Gastrocnemius medialis (tissue), 4 donors: ENCODE data around the gene FAN1. TPM values are rescaled to one million over a fixed set of nuclear protein-coding genes. Genes with fewer than 3 reads are reported as not detected.

Experiments
- ATAC-seq, 2 donors: fragments of 150-250 bp; one replicate each; pipeline ENCODE4 v1.9.1; 2016
- DNase-seq, 2 donors: peaks; one replicate each; pipeline ENCODE4 v3.0.0-alpha.2; 2019
- H3K27ac ChIP-seq, 4 donors: fragments of 200-600 bp; sonication (generic); 1 replicate in 1 of 4; 2 replicates in 3 of 4; pipeline ENCODE4 v1.5.1; 2016 to 2018; ENCODE audit warnings: mild to moderate bottlenecking in 2 of 4, moderate library complexity in 1 of 4
- H3K27me3 ChIP-seq, 3 donors: fragments of 200-600 bp; sonication (generic) in 2 of 3; 1 replicate in 1 of 3; 2 replicates in 2 of 3; pipeline versions ENCODE4 v1.5.1 to v1.6.0; 2016 to 2019; ENCODE audit warnings: mild to moderate bottlenecking in 1 of 3, moderate library complexity in 1 of 3
- H3K36me3 ChIP-seq, 2 donors: fragments of 200-600 bp; sonication (generic) in 1 of 2; one replicate each; pipeline ENCODE4 v1.5.1; 2017 to 2018
- H3K4me1 ChIP-seq, 2 donors: fragments of 200-600 bp; sonication (generic) in 1 of 2; one replicate each; pipeline ENCODE4 v1.5.1; 2016 to 2017; ENCODE audit warnings: mild to moderate bottlenecking in 2 of 2
- H3K4me3 ChIP-seq, 4 donors: fragments of 200-600 bp; sonication (generic) in 3 of 4; 1 replicate in 1 of 4; 2 replicates in 3 of 4; pipeline ENCODE4 v1.5.1; 2016 to 2019; ENCODE audit warnings: mild to moderate bottlenecking in 2 of 4
- H3K9me3 ChIP-seq, 3 donors: fragments of 200-600 bp; sonication (generic) in 2 of 3; 1 replicate in 1 of 3; 2 replicates in 2 of 3; pipeline ENCODE4 v1.5.1; 2016 to 2019
- POLR2A ChIP-seq, 2 donors: fragments of 450-650 bp; IDR thresholded peaks; one replicate each; pipeline ENCODE4 v1.6.1; 2017; ENCODE audit warnings: antibody characterized with exemption in 2 of 2, mild to moderate bottlenecking in 2 of 2, moderate library complexity in 2 of 2
- in situ Hi-C, 4 donors: fragments of 200-750 bp; cut with MboI; loops; one replicate each; pipeline versions ENCODE4 v1.15.0 to v1.8.0; 2017; ENCODE audit warnings: low sequenced_read_pairs in 4 of 4
- intact Hi-C: fragments of 100-400 bp; cut with DNase I; formaldehyde crosslinking; loops from one replicate; pipeline ENCODE4 v1.15.1; 2023; ENCODE audit warnings: low total_unique reads
- total RNA-seq, 4 donors: library from RNA; depleted of rRNA; stranded (reverse); fragments of >200 nt; gene quantifications; one replicate each; pipeline versions ENCODE4 v1.1.0 to v1.2.3, GENCODE V29; 2016
- TF ChIP-seq, protein P1 (sequence below), 5 experiments: fragments of 450-650 bp in 3 of 5; fragments of 200-600 bp in 2 of 5; sonication (generic) in 2 of 5; IDR thresholded peaks in 4 of 5; conservative IDR thresholded peaks in 1 of 5; 1 replicate in 4 of 5; 2 replicates in 1 of 5; pipeline ENCODE4 v1.5.1; 2016 to 2019; ENCODE audit warnings: antibody characterized with exemption in 5 of 5, mild to moderate bottlenecking in 3 of 5, moderate library complexity in 3 of 5

FAN1 gene
- total RNA-seq, 4 donors from 2014 or later, result 20.0 to 27.5 (median 25.3) TPM

DNA sequence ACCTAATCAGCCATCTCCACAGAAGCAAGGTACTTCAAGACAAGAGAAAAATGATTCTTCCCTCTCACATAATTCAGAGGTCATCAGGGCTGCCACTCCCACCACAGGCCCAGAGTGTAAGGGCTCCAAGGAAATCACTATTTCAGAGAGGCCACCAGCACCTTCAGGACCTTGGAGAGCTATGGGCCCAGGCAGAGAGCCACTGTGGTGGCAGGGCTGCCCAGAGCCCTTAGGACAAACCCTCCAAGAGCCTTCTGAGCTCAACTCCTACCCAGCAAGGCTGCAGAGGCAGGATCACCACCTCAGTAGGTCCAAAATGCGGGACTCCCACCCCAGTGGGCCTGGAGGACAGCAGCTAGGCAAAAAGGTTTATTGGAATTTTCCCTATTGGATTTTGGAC lies 17.9 kb upstream of the FAN1 start:
- no peak for TF ChIP-seq POLR2A (IDR thresholded peaks at IDR 0.05)
- TF ChIP-seq, protein P1, sequence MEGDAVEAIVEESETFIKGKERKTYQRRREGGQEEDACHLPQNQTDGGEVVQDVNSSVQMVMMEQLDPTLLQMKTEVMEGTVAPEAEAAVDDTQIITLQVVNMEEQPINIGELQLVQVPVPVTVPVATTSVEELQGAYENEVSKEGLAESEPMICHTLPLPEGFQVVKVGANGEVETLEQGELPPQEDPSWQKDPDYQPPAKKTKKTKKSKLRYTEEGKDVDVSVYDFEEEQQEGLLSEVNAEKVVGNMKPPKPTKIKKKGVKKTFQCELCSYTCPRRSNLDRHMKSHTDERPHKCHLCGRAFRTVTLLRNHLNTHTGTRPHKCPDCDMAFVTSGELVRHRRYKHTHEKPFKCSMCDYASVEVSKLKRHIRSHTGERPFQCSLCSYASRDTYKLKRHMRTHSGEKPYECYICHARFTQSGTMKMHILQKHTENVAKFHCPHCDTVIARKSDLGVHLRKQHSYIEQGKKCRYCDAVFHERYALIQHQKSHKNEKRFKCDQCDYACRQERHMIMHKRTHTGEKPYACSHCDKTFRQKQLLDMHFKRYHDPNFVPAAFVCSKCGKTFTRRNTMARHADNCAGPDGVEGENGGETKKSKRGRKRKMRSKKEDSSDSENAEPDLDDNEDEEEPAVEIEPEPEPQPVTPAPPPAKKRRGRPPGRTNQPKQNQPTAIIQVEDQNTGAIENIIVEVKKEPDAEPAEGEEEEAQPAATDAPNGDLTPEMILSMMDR (IDR thresholded peaks at IDR 0.05 in 4 of 5, conservative IDR thresholded peaks at IDR 0.05 in 1 of 5), result no peak
- no peaks in the 10 kb centered on the region for H3K27me3 ChIP-seq
- in situ Hi-C loops (loop anchor here in 3 of 4 donors (25.0 kb wide), 1 partner anchor 251 kb away; no protein-coding TSS in a partner anchor), intact Hi-C loops (no loop called here)
- H3K4me1 ChIP-seq, result no peaks in the 10 kb centered on the region
- DNase-seq, result no peak
- no peak for ATAC-seq
- no peak overlapping the region for H3K4me3 ChIP-seq
- no peak overlapping the region for H3K27ac ChIP-seq
- no peaks in the 10 kb centered on the region for H3K9me3 ChIP-seq
- no peaks in the 10 kb centered on the region for H3K36me3 ChIP-seq

DNA sequence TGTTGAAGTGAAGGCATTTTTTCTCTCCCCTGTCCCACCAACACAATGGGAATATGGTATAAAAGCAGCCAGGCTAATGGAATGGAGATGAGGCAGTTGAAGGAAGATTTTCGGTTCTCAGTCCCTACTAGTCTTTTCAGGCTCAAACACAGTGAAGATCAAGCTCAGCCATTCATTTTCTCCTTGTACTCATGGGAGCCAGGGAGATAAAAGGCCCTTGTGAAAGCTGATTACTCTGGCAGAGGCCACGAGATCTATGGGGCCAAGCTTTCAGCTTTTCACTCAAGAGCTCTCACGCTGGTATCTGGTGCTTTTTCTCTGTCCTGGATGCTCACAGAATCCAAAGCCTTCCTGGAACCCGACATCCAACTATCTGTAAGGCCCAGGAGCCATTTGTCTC lies 14.5 kb upstream of the FAN1 start:
- in situ Hi-C loops, result loop anchor here in 3 of 4 donors (25.0 kb wide), 1 partner anchor 248 kb away; no protein-coding TSS in a partner anchor
- no peaks in the 10 kb centered on the region for H3K27me3 ChIP-seq
- H3K9me3 ChIP-seq, result no peaks in the 10 kb centered on the region
- intact Hi-C loops, result no loop called here
- no peaks in the 10 kb centered on the region for H3K36me3 ChIP-seq
- DNase-seq, result no peak
- ATAC-seq, result no peak
- no peaks in the 10 kb centered on the region for H3K4me1 ChIP-seq
- no peak overlapping the region for H3K4me3 ChIP-seq
- no peak overlapping the region for H3K27ac ChIP-seq
- TF ChIP-seq, protein P1 (IDR thresholded peaks at IDR 0.05 in 4 of 5, conservative IDR thresholded peaks at IDR 0.05 in 1 of 5), result no peak
- TF ChIP-seq POLR2A (IDR thresholded peaks at IDR 0.05), result no peak

DNA sequence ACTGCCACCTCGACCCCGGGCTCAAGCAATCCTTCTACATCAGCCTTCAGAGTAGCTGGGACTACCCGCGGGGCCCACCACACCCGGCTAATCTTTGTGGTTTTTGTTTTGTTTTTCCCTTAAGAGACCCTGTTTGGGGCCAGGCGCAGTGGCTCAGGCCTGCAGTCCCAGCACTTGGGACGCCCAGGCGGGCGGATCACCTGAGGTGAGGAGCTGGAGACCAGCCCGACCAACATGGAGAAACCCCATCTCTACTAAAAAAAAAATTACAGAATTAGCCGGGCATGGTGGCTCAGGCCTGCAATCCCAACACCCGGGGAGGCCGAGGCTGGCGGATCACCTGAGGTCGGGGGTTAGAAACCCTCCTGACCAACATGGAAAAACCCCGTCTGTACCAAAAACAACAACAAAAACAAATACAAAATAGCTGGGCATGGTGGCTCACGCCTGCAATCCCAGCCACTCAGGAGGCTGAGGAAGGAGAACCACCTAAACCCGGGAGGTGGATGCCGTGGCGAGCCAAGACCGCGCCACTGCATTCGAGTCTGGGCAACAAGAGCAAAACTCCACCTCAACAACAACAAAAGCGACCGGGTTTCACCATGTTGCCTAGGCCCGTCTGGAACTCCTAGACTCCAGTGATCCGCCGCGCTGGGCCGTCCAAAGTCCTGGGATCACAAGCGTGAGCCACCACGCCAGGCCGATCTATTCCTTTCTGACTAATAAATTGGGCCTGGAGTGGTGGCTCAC lies 8.1 kb upstream of the FAN1 start:
- Histone ChIP-seq H3K27ac (no peak overlapping the region), H3K4me1 (no peaks in the 10 kb centered on the region), H3K4me3 (no peak overlapping the region), H3K9me3 (no peaks in the 10 kb centered on the region), H3K36me3 (no peaks in the 10 kb centered on the region), H3K27me3 (no peaks in the 10 kb centered on the region)
- no peak for DNase-seq
- in situ Hi-C loops, result loop anchor here in 3 of 4 donors (25.0 kb wide), 1 partner anchor 242 kb away; no protein-coding TSS in a partner anchor
- no peak for ATAC-seq
- intact Hi-C loops, result no loop called here
- TF ChIP-seq, protein P1 (IDR thresholded peaks at IDR 0.05 in 4 of 5, conservative IDR thresholded peaks at IDR 0.05 in 1 of 5), result no peak
- no peak for TF ChIP-seq POLR2A (IDR thresholded peaks at IDR 0.05)

DNA sequence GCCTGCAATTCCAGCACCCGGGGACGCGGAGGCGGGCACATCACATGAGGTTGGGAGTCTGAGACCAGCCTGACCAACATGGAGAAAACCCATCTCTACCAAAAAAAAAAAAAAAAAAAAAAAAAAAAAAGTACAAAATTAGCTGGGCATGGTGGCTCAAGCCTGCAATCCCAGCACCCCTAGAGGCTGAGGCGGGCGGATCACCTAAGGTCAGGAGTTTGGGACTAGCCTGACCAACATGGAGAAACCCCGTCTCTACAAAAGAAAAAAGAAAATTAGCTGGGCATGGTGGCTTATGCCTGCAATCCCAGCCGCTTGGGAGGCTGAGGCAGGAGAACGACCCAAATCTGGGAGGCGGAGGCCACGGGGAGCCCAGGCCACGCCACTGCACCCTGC lies 7.5 kb upstream of the FAN1 start:
- intact Hi-C loops (no loop called here), in situ Hi-C loops (loop anchor here in 3 of 4 donors (25.0 kb wide), 1 partner anchor 241 kb away; no protein-coding TSS in a partner anchor)
- Histone ChIP-seq H3K4me3 (no peak overlapping the region), H3K27ac (no peak overlapping the region), H3K36me3 (no peaks in the 10 kb centered on the region), H3K27me3 (no peaks in the 10 kb centered on the region), H3K4me1 (no peaks in the 10 kb centered on the region), H3K9me3 (no peaks in the 10 kb centered on the region)
- TF ChIP-seq, protein P1 (IDR thresholded peaks at IDR 0.05 in 4 of 5, conservative IDR thresholded peaks at IDR 0.05 in 1 of 5), result no peak
- no peak for TF ChIP-seq POLR2A (IDR thresholded peaks at IDR 0.05)
- DNase-seq (no peak), ATAC-seq (no peak)
